GM18499 (cell line): ENCODE results near the gene OCEL1.

Experiments
- ATAC-seq: cut with Tn5 transposase; IDR thresholded peaks from one replicate; pipeline ENCODE4 v1.9.1; 2021; ENCODE audit warnings: moderate number of reproducible peaks; ENCODE audit not compliant: insufficient read depth, unreplicated experiment

OCEL1 gene

DNA sequence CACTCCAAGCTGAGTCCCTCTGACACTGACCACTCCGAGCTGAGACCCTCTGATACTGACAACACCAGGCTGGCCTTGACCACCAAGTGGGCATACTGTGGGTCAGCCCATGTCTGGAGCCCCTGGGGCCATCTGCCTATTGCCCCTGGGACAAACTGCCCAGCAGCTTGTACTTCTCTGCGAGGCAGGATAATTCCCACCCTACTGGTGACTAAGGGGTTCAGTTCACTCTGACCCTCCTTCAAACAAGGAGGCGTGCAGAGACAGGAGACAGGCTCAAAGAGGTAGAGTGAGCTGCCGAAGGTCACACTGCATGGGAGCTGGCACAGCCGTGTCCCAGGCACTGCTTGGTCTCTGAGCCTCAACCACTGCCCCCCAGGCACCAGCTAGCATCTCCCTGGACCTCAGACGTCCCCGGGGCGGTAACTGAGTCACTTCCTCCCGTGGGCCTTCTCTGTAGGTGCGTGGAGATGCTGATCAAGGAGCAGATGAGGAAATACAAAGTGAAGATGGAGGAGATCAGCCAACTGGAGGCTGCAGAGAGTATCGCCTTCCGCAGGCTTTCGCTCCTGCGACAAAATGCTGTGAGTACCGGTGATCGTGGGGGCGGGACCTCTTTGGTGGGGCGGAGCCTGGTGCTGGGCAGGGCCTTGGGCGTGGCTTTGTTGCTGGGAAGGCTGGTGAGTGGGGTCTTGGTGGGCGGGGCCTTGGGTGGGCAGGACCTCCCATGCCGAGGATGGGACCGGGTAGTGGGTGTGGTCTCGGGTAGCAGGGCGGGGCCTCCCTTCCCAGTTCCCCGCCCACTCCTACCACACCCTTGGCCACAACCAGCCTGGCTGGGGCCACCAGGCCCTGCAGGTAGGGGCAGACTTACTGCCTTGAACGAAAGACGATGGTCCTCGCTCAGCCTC lies 16.6 kb upstream of the OCEL1 start:
- ATAC-seq: no peak

DNA sequence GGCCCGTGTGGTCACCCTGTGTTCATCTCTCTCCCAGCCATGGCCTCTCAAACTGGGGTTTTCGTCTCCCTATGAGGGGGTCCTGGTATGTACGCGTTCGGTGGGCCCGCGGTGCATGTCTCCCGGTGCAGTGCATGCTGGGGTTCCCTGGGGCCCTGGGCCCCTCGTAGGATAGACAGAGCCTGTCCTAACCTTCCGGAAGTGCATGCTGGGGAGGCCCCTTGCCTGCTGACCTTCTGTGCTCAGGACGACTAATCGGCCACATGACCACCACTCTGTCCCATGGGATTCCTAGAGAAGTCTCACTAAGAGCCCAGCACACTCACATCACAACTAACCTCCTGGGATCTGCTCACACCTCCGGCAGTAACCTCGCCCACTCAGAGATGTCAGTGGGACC lies 15.7 kb upstream of the OCEL1 start:
- no peak for ATAC-seq

GRCh38 chr19:17211547-17212446 lies 14.2 kb upstream of the OCEL1 start:
- ATAC-seq: no peak

DNA sequence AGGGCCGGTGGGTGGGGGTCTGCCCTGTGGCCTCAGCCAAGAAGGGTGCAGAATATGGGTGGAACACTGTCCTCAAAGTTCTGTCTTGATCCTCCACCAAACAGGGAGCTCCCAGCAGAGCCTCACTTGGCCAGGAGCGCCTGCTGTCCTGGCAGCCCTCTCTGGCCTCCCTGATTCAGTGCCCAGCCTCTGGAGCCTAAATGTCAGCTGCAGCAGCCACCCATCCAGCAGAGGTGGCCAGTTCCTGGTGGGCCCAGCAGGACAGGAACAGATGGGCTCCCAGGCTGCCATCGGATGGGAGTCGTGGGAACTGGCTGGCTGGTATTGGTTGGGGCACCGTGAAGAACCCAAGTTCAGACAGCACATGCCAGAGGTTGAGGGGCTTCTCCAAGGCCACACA lies 12.7 kb upstream of the OCEL1 start:
- ATAC-seq: no peak

GRCh38 chr19:17214508-17215126 lies 11.4 kb upstream of the OCEL1 start:
- no peak for ATAC-seq

DNA sequence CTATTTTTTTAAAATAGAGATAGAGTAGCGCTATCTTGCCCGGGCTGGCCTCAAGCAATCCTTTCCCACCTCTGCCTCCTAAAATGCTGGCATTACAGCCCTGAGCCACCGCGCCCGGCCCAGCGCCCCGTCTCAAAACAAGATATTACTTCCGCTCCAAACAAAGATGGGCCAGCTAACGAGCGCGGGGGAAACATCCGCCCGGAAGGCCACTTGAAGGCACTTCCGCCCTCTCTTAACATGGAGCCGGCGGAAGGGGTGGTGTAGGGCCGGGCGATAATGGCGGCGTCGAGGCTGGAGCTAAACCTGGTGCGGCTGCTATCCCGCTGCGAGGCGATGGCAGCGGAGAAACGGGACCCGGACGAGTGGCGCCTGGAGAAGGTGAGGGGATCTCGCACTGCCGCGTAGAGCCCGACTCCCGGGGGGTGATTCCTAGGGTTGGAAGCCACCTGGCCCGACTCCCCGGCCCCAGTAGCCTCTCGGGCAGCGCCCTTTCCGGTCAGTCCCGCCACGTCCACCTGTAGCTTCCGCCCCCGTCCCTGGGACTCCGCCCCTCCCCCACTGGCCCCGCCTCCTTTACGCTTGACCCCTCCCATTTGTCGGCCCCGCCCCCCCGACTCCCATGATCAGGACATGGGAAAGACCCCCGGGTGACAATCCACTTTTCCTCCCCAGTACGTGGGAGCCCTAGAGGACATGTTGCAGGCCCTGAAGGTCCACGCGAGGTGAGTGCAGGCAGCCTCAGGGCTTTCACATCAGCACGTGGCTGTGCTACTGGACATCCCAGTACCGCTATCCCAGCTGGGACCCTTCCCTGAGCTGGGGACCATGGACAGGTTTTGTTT lies 10.7 kb upstream of the OCEL1 start, which contains the start of gene USE1:
Gene USE1 (plus strand): TSS at position 231 of the 845 bp plus-strand sequence. CDS start 49 bp downstream, at position 280.
- ATAC-seq: peak; percentile 58

DNA sequence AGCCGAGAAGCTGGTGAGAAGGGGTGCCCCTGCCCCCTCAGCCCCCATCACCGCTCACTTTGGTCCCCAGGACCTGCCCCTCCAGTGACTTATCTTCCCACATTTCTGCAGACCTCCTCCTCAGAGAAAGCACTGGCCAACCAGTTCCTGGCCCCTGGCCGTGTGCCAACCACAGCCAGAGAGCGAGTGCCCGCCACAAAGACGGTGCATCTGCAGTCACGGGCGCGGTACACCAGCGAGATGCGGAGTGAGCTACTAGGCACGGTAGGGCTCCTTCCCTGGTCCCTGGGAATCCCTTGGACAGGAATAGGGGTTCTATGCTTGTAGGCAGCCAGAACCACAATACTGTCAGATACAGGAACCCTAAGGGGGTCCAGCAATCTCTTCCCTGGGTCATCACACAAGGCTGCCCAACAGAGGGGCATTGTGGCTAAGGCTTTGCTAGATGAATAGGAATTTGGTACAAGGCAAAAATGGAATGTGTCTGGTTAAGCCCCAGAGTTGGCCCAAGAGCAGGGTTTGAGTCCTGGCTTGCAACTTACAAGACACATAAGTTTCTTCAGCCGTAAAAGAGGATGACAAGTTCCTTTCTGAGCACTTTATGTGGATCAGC lies 9.9 kb upstream of the OCEL1 start:
- ATAC-seq: no peak

DNA sequence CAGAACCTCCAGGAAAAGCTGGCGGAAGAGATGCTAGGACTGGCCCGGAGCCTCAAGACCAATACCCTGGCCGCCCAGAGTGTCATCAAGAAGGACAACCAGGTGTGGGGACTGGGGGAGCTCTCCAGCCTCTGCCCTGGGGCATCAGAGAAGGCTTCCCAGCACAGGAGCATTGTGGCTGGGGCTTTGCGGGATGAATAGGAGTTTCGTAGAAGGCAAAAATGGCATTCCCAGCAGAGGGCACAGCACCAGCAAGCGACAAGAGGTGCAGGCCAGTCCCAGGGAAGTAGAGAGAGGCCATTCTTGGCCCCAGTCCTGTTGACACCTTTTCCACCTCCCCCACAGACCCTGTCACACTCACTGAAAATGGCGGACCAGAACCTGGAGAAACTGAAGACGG lies 6.7 kb upstream of the OCEL1 start:
- no peak for ATAC-seq

- no peak for ATAC-seq
Measured at GRCh38 chr19:17220207-17220758, 5.7 kb upstream of the OCEL1 start.

- ATAC-seq: no peak
Measured at GRCh38 chr19:17225053-17225452, 973 bp upstream of the OCEL1 start.

DNA sequence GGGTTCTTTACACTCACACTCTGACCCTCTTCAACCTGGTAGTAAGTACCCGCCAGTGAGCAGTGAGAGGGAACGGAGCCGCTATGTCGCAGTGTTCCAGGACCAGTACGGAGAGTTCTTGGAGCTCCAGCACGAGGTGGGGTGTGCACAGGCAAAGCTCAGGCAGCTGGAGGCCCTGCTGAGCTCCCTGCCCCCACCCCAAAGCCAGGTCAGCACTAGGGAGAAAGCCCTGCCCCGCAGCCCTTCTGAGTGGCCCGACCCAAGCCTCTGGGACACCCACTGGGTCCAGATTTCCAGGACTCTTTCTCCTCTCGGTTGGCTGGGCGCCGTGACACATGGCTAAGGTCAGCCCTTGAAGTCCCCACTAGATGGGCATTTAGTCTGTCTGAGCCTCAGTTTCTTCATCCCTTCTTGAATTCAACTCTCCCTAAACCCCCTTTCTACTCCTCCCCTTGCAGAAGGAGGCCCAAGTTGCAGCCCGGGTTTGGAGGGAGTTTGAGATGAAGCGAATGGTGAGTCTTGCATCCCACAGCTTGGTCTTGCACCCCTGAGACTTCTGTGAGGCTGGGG lies 1.9 kb downstream of the OCEL1 start:
- no peak for ATAC-seq

- ATAC-seq: no peak
Measured at GRCh38 chr19:17229890-17230289, 3.9 kb downstream of the OCEL1 start.

DNA sequence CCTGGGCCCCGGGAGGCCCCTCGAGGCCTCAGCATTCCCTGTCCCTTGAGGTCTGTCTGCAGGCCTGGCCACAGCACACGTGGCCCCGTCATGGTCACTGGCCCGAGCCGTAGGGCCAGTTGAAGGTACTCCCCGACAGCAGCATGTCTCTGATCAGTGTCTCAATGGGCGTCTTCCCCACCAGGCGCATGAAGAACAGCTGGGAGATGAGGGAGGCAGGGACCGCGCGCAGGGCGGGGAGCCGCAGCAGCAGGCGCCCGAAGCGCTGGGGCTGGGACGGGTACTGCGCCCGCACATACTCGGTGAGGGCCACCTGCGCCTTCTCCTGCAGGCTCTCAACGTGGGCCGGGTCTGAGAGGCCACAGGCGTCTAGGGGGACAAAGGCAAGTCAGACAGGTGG lies 6.2 kb downstream of the OCEL1 start:
- ATAC-seq: no peak

DNA sequence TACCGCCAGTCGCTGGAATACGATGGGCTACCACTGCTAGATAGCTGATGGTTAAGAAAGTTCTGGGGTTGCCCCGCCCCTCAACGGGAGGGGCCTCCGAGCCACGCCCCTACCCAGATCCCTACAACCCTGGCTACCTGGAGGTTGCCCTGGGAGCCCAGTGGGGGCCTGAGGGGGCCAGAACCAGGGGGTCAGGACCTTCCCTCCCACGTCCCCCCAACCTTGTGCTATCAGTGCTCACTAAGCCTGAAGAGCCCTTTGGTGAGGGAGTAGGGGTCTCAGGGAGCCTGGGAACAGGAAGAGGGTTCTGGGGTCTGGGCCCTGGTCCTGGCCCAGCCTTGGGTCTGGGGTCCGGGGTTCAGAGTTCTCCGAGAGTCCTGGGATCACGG lies 8.9 kb downstream of the OCEL1 start:
- no peak for ATAC-seq

DNA sequence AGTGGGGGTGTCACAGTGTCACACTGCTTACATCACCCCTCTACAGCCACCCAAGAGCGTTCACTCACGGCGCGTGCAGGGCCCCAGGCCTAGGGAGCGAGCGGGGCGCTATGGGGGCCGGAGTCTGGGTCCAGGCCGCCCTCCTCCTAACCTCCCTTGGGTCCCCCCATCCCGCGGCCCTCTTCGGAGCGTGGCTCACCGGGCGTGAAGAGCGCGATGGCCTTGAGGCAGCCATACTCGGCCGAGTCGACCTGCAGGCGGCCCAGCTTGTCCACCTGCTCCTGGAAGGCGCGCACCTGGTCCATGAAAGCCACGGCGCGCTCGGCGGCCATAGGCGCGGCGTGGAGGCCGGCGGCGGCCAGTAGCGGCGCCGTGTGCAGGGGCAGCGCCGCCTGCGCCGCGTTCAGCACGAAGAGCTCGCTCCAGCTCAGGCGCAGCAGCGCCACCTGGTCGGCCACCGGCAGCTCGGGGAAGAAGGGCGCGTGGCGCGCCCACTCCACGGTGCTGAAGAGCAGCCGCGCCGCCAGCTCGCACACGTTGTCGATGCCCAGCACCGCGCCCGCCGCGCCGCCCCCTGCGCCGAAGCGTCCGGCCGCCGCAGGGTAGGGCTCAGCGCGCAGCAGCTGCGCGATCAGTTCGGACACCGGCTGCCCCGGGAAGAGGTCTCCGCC lies 9.4 kb downstream of the OCEL1 start:
- no peak for ATAC-seq

- ATAC-seq: no peak
Measured at GRCh38 chr19:17235971-17236777, 10.1 kb downstream of the OCEL1 start.

DNA sequence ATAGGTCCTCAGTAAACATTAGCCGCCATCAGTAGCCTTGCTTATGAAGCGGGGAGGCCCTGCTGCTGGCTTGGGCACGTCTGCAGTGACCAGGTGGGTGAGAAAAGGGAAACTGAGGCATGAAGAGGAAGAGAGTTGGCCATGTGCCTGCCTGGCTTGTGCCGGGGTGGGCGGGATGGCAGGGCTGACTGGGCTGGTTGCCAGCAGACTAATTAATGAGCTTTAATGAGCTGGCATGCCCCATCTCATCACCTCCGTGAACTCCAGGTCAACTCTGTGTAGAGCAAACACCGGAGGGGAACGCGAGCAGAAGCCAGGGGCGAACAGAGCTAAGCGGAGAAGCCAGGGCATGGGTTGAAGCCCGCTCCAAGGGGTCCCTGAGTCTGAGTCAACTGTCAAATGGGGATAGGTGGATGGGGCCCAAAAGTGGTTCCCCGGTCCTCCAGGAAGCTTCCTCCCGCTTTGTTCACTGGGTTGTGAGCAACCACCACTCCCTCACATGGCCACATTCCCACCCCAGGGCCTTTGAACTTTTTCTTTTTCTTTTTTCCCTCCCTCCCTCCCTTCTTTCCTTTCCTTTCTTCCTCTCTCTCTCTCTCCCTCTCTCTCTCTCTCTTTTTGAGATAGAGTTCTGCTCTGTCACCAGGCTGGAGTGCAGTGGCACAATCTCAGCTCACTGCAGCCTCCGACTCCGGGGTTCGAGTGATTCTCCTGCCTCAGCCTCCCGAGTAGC lies 11.0 kb downstream of the OCEL1 start:
- no peak for ATAC-seq
